GM21381 (cell line): ENCODE data around the gene FNTB.

Experiments used
- ATAC-seq: cut with Tn5 transposase; IDR thresholded peaks from one replicate; pipeline ENCODE4 v1.9.1; 2021; ENCODE audit warnings: mild to moderate bottlenecking, moderate library complexity; ENCODE audit not compliant: unreplicated experiment

Gene FNTB

GRCh38 chr14:64986648-64987437 lies at the start of gene FNTB:
TSS of gene FNTB (plus strand) at chr14:64986895. CDS start at chr14:64986954, 59 bp downstream.
- ATAC-seq, result peak; percentile 87

GRCh38 chr14:64937171-64937820 lies 49.4 kb upstream of the FNTB start:
- ATAC-seq, result no peak

- no peak for ATAC-seq
These were observed 48.9 kb upstream of the FNTB start for GRCh38 chr14:64937821-64938193.

GRCh38 chr14:64938972-64939816 lies 47.5 kb upstream of the FNTB start:
- ATAC-seq, result no peak

- no peak for ATAC-seq
These were observed 46.9 kb upstream of the FNTB start for GRCh38 chr14:64939817-64940190.

GRCh38 chr14:64940336-64940910 lies 46.3 kb upstream of the FNTB start:
- ATAC-seq, result no peak

- no peak for ATAC-seq
These were observed 44.1 kb upstream of the FNTB start, which contains the start of gene GPX2 for GRCh38 chr14:64942531-64943111. TSS of gene GPX2 (minus strand) at chr14:64942745. CDS start at chr14:64942726, 19 bp downstream.

- ATAC-seq, result no peak
These were observed 43.1 kb upstream of the FNTB start for GRCh38 chr14:64943556-64943955.

GRCh38 chr14:64944041-64944440 lies 42.7 kb upstream of the FNTB start:
- ATAC-seq, result no peak

- no peak for ATAC-seq
These were observed 41.8 kb upstream of the FNTB start for GRCh38 chr14:64944861-64945260.

- no peak for ATAC-seq
These were observed 41.1 kb upstream of the FNTB start for GRCh38 chr14:64945431-64946178.

- ATAC-seq, result no peak
These were observed 40.2 kb upstream of the FNTB start for GRCh38 chr14:64946310-64947045.

- no peak for ATAC-seq
These were observed 38.7 kb upstream of the FNTB start for GRCh38 chr14:64947710-64948611.

- ATAC-seq, result no peak
These were observed 38.0 kb upstream of the FNTB start for GRCh38 chr14:64948612-64949210.

GRCh38 chr14:64950889-64951288 lies 35.8 kb upstream of the FNTB start:
- ATAC-seq, result no peak

- no peak for ATAC-seq
These were observed 35.4 kb upstream of the FNTB start for GRCh38 chr14:64951291-64951690.

GRCh38 chr14:64951724-64952123 lies 35.0 kb upstream of the FNTB start:
- ATAC-seq, result no peak
